GM21360 (cell line): ENCODE results near the gene BTBD19.
"Not testable (repeated sequence)": the region's sequence is repeated elsewhere in the genome, so short reads cannot be mapped to it uniquely, and the experiment has no call there.

Source experiments
- ATAC-seq: cut with Tn5 transposase; IDR thresholded peaks from one replicate; pipeline ENCODE4 v1.9.1; 2021; ENCODE audit warnings: mild to moderate bottlenecking, moderate library complexity; ENCODE audit not compliant: unreplicated experiment

Gene BTBD19

DNA sequence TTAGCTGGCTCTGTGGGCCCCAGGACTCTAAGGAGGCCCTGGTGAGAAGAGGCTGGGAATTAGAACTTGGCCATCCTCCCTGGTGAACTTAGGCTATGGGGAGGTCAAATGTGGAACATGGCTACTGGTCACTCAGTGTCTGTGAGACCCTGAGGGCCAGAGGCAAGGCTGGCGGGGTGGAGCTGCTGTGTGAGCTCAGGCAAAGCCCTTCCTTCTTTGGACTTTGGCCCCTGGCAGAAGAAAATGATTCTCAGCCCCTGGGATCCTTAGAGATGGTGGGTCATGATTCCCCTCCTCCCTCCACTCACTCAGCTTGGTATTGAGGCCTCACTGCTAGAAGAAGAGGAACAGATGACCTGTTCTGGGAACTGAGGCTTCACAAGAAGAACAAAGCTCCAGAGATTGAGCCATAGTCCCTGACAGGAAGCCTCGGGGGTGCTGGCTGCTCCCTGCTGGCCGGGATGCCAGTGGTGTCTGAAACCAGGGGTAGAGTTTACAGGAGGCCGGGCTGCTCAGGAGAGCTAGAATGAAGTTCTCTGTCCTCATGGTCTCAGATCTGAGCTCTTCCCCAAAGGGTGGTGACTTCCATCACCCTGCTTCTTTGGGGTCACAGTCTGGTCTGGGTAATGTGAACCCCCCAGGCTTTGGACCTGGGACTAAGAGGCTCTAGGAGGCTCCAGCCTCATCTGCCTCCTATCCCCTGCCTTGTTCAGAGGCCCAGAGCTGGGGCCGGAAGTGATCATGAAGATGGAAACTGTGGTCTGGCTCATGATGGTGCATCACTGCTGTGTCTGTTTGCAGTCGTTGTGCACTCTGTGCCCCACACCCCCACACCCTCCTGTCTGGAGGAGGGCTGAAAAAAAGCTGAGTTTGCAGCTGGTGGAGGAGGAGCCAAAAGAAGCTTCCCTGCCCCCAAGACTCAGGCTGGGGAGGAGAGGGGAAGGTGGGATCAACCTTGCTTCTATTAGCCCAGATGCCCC lies 905 bp downstream of the BTBD19 start:
- ATAC-seq, result no peak

- no peak for ATAC-seq
Observed at GRCh38 chr1:44810101-44810761, 1.9 kb downstream of the BTBD19 start.

- not testable (repeated sequence) for ATAC-seq
Observed at GRCh38 chr1:44810762-44811105, 2.4 kb downstream of the BTBD19 start.

- no peak for ATAC-seq
Observed at GRCh38 chr1:44811234-44811633, 2.9 kb downstream of the BTBD19 start.

DNA sequence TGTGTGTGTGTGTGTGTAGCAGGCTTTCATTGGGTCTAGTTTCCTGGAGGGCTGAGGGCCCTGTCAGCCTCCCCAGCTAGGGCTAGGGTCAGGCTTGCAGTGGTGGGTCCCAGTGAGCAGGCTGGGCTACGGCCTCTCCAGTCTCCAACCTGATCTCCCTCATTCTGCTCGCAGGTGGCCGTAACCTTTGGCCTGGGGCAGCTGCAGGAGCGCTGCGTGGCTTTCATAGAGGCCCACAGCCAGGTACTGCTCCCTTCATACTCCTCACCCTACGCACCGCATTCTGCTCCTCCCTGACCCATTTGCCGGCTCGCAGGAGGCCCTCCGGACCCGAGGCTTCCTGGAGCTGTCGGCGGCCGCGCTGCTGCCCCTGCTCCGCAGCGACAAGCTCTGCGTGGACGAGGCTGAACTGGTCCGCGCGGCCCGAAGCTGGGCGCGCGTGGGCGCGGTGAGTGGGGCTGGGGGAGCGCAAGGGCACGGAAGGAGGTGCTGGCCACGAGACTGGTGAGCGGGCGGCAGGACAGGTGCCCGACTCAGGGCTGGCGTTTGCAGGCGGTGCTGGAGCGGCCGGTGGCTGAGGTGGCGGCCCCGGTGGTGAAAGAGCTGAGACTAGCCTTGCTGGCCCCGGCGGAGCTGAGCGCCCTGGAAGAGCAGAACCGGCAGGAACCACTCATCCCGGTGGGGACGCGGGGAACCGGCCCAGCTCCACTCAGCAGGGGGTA lies 4.7 kb downstream of the BTBD19 start:
- ATAC-seq, result no peak

DNA sequence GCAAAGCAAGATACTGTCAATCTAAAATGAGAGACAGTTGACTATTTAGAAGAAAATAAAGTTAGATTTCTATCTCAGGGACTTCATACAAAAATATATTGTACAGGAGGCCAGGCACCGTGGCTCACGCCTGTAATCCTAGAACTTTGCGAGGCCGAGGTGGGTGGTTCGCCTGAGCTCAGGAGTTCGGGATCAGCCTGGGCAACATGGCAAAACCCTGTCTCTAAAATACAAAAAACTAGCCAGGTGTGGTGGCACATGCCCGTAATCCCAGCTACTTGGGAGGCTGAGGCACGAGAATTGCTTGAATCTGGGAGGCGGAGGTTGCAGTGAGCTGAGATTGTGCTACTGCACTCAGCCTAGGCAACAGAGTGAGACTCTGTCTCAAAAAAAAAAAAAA lies 7.6 kb downstream of the BTBD19 start:
- ATAC-seq, result not testable (repeated sequence)

DNA sequence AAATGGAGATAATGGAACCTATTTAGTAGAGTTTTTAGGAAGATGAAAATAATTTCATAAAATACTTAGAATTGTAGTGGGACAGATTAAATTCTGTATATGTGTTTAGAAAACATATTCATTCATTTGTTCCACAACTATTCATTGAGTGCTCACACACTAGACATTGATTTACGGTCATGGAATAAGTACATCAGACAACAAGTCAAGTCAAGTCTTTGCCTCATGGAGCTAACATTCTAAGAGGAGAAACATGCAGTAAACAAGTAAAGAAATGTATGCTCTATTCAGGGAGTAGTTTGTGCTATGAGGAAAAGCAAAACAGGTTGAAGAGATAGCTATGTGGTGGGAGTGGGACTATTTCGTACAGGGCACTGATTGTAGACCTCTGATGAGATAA lies 9.0 kb downstream of the BTBD19 start:
- no peak for ATAC-seq

DNA sequence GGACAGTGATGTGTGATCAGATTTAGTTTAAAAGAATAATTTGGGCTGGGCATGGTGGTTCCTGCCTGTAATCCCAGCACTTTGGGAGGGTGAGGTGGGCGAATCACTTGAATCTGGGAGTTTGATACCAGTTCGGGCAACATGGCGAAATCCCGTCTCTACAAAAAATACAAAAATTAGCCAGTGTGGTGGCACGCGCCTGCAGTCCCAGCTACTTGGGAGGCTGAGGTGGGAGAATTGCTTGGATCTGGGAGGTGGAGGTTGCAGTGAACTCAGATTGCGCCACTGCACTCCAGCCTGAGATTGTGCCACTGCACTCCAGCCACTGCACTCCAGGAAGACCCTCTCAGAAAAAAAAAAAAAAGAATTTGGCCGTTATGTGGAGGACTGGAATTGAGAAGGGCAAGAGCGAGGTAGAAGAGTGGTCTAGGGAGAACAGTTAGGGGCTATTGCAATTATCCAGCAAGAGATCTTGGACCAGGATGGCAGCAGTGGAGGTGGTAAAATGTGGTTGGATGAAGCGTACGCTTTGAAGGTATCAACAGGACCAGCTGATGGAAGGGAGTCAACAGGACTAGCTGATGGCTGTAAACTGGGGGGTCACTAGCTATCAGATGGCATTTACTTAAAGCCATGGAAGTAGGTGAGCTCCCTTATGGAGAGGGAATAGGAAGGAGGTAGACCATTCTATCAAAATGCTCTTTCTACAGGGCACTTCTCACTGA lies 9.6 kb downstream of the BTBD19 start:
- no peak for ATAC-seq

- no peak for ATAC-seq
Observed at GRCh38 chr1:44819196-44819607, 10.9 kb downstream of the BTBD19 start.

GRCh38 chr1:44819608-44820327 lies 11.4 kb downstream of the BTBD19 start:
- ATAC-seq, result peak; percentile 77

DNA sequence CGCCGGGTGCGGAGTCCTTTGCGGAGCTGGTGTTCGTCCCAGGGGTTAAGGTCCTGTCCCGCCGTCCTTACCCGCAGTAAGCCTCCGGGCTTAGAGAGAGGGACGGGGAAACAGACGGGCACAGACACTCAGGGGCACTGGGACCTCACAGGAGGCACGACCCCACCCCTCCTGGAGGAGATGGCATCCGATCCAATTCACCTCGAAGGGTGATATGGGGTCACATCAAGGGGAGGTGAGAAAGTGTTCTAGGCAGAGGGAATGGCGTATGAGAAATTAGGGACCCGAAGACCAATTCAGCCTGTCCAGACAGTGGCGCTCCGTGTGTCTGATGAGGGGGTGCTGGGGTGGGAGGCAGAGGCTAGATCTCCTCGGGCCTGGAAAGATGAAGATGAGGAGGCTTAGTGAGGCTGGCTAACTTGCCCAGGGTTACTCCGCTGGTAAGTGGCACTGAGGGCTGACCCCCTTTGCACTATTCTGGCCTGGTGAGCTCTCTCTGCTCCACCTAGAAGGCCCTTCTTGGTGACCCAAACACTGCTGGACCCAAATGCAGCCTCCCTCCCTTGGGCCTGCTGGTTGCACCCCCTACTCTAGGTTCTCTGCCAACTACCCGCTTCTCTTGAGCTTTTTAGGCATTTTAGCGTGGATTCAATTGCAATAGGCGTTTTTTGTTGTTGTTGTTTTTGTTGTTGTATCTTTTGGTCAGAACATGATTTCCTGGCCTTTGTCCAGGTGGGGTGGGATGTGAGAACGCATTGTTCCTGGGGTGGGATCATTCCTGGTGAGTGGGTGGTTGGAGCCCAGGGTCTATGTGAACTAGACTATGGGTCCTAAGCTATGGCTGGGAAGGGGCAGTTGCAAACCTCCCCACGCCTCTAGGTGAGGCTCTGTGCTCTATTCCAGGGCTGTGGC lies 12.3 kb downstream of the BTBD19 start:
- no peak for ATAC-seq

GRCh38 chr1:44821240-44821715 lies 13.0 kb downstream of the BTBD19 start:
- ATAC-seq, result no peak

- ATAC-seq, result no peak
Observed at GRCh38 chr1:44822131-44822701, 13.9 kb downstream of the BTBD19 start.

GRCh38 chr1:44822981-44823451 lies 14.7 kb downstream of the BTBD19 start:
- no peak for ATAC-seq

DNA sequence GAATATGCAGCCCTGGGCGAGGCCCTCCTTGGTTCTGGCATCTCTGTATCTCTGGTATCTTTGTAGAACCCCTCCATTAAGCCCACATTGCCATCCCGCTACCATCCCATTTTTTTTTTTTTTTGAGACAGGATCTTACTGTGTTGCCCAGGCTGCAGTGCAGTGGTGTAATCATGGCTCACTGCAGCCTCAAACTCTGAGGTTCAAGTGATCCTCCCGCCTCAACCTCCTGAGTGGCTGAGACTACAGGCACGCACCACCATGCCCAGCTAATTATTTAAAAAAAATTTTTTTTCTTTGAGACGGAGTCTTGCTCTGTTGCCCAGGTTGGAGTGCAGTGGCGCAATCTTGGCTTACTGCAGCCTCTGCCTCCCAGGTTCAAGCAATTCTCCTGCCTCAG lies 16.1 kb downstream of the BTBD19 start:
- ATAC-seq, result not testable (repeated sequence)

DNA sequence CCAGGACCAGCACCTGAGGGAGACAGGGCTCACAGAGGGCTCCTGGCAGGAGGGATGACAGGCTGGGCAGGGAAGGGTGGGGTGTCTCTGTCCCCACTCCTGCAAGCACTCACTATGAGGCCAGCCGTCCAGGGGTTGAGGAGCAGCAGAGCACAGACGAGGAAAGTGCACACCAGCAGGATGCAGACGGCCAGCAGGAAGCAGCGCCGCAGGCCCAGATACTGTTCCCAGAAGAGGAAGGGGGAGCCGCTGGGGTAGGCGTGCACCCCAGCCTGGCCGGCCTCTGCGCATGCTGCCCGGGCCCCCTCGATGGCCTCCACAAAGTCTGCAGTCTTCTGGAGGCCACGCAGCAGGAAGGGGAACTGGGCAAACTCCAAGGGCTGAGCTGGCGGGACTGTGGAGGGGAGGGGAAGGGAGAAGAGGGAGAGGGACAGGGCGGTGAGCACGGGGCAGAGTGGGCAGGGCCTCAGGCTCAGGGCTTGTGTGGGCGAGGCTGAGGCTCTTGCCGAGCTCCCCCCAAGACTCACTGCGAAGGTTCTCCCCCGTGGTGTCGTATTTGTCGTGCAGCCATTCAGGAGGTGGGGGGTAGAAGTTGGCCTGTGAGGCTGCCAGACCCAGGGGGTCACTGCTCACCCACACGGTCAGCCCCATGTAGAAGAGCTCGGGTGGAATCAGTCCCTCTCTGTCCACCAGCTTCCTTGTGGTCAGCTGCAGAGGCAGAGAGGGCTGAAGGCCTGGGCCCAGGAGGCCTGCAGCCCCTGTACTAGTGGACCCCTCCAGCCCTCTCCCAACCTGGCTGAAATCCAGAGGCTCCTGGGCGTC lies 18.3 kb downstream of the BTBD19 start:
- ATAC-seq, result no peak

GRCh38 chr1:44827197-44828002 lies 19.1 kb downstream of the BTBD19 start:
- ATAC-seq, result no peak
